ENCODE data around the gene MIEF1.

MIEF1 gene

DNA sequence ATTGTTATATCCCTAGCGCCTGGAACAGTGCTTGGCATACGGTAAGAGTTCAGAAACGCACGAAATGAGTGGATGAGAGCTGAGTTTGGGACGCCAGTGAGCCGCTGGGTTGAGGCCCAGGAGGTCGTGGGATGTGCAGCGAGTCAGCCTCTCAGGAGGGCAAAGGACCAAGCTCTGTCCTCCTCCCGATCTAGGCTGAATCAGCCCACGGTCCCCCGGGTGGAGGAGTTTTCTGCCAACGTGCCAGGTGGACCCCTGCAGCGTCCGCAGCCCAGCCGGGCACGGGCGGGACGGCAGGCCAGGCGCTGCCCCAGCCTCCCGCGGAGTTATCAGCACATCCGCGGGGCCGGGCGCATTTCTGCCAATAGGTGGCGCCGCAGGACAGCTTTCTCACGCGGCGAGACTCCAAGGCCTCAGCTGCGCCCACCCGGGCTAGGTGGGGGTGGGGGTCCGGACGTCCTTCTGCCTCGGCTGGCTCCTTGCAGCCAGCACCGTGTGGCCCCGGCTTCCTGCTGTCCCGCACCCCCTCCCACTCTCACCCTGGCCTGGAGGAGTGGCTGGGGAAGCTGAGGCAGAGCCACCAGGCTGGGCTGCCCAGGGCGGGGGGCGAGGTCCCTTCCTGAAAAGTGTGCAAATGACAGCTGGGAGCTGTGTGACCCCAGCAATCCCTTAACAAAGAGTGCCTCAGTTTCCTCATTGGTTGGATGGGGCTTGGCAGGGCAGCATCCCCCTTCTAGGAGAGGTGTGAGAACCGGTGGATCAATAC is 32.7 kb downstream of the MIEF1 start (continued):
- TF ChIP-seq ZNF324 (tag by site-specific recombination; IDR thresholded peaks at IDR 0.05) (peak; percentile 89), ZNF560 (tag by site-specific recombination; IDR thresholded peaks at IDR 0.05; ENCODE audit: borderline replicate concordance) (no peak), ZNF366 (tag by site-specific recombination; conservative IDR thresholded peaks at IDR 0.05) (no peak), HOXC10 (CRISPR knock-in tag; IDR thresholded peaks at IDR 0.05) (no peak), ZEB2 (tag by site-specific recombination; IDR thresholded peaks at IDR 0.05) (peak; percentile 83)
- TF ChIP-seq, protein P1, sequence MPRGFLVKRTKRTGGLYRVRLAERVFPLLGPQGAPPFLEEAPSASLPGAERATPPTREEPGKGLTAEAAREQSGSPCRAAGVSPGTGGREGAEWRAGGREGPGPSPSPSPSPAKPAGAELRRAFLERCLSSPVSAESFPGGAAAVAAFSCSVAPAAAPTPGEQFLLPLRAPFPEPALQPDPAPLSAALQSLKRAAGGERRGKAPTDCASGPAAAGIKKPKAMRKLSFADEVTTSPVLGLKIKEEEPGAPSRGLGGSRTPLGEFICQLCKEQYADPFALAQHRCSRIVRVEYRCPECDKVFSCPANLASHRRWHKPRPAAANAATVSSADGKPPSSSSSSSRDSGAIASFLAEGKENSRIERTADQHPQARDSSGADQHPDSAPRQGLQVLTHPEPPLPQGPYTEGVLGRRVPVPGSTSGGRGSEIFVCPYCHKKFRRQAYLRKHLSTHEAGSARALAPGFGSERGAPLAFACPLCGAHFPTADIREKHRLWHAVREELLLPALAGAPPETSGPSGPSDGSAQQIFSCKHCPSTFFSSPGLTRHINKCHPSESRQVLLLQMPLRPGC (tag by site-specific recombination; IDR thresholded peaks at IDR 0.05) = peak; percentile 66; the same call in 1 of the 2 replicates
- TF ChIP-seq, protein P2, sequence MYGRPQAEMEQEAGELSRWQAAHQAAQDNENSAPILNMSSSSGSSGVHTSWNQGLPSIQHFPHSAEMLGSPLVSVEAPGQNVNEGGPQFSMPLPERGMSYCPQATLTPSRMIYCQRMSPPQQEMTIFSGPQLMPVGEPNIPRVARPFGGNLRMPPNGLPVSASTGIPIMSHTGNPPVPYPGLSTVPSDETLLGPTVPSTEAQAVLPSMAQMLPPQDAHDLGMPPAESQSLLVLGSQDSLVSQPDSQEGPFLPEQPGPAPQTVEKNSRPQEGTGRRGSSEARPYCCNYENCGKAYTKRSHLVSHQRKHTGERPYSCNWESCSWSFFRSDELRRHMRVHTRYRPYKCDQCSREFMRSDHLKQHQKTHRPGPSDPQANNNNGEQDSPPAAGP (tag by site-specific recombination; IDR thresholded peaks at IDR 0.05) = peak; percentile 83
- TF ChIP-seq, protein P3, sequence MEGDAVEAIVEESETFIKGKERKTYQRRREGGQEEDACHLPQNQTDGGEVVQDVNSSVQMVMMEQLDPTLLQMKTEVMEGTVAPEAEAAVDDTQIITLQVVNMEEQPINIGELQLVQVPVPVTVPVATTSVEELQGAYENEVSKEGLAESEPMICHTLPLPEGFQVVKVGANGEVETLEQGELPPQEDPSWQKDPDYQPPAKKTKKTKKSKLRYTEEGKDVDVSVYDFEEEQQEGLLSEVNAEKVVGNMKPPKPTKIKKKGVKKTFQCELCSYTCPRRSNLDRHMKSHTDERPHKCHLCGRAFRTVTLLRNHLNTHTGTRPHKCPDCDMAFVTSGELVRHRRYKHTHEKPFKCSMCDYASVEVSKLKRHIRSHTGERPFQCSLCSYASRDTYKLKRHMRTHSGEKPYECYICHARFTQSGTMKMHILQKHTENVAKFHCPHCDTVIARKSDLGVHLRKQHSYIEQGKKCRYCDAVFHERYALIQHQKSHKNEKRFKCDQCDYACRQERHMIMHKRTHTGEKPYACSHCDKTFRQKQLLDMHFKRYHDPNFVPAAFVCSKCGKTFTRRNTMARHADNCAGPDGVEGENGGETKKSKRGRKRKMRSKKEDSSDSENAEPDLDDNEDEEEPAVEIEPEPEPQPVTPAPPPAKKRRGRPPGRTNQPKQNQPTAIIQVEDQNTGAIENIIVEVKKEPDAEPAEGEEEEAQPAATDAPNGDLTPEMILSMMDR (tag by site-specific recombination; IDR thresholded peaks at IDR 0.05) = peak; percentile 99

DNA sequence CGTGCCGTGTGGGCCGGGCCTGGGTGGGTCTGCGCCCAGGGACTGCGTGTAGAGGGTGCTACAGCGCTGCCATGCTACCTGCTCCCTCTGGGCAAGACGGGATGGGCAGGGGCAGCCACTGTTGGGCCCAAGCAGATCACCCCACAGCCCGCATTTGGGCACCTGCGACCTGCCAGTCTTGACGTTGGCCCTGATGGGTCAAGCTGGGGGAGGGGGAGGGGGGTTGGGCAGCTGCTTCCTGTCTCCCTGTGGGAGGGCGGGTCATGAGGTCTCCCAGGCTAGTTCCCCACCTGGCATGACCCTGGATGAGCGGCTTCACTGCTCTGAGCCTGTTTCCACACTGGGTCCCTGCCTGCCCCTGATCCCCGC is 33.3 kb downstream of the MIEF1 start:
- CTCF ChIA-PET = interaction anchor here (0.5 to 13.7 kb wide), 38 partner anchors 10 to 1116 kb away, joined by 3 to 380 read pairs (median 5); partner anchors contain the start of gene ATF4
- no peak overlapping the region for H3K4me3 ChIP-seq (ENCODE audit: low read depth, low read length)

More for the DNA sequence above, 33.3 kb downstream of the MIEF1 start:
- peaks cover 8% of the 10 kb centered on the region for H3K4me1 ChIP-seq (ENCODE audit: control insufficient read depth, insufficient read depth, low read length)
- peaks cover 3 to 13% of the 10 kb centered on the region in 2 experiments; a peak in 2 of 3 replicates for H3K36me3 ChIP-seq (ENCODE audit: control insufficient read depth in 2 of 2, insufficient read depth in 1 of 2, low read length in 2 of 2)
- no peak overlapping the region for H3K27ac ChIP-seq (ENCODE audit: extremely low read depth, low read depth, low read length)
- POLR2A ChIA-PET = interaction anchor here (0.6 to 1.3 kb wide), 5 partner anchors 15 to 1892 kb away, joined by 3 to 7 read pairs (median 5); partner anchors contain the start of genes ATF4 and MIEF1
- no peak for TF ChIP-seq ZNF664 (tag by site-specific recombination; IDR thresholded peaks at IDR 0.05)
- TF ChIP-seq ZNF335 (tag by site-specific recombination; conservative IDR thresholded peaks at IDR 0.05) = no peak
- no peak for TF ChIP-seq GLI4 (tag by site-specific recombination; IDR thresholded peaks at IDR 0.05)
- no peak for TF ChIP-seq ZNF394 (tag by site-specific recombination; IDR thresholded peaks at IDR 0.05; ENCODE audit: borderline replicate concordance)
- TF ChIP-seq, protein P4, sequence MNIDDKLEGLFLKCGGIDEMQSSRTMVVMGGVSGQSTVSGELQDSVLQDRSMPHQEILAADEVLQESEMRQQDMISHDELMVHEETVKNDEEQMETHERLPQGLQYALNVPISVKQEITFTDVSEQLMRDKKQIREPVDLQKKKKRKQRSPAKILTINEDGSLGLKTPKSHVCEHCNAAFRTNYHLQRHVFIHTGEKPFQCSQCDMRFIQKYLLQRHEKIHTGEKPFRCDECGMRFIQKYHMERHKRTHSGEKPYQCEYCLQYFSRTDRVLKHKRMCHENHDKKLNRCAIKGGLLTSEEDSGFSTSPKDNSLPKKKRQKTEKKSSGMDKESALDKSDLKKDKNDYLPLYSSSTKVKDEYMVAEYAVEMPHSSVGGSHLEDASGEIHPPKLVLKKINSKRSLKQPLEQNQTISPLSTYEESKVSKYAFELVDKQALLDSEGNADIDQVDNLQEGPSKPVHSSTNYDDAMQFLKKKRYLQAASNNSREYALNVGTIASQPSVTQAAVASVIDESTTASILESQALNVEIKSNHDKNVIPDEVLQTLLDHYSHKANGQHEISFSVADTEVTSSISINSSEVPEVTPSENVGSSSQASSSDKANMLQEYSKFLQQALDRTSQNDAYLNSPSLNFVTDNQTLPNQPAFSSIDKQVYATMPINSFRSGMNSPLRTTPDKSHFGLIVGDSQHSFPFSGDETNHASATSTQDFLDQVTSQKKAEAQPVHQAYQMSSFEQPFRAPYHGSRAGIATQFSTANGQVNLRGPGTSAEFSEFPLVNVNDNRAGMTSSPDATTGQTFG (tag by site-specific recombination; IDR thresholded peaks at IDR 0.05; ENCODE audit: borderline replicate concordance) = no peak
- TF ChIP-seq ZNF561 (tag by site-specific recombination; IDR thresholded peaks at IDR 0.05; ENCODE audit: borderline replicate concordance) = no peak
- TF ChIP-seq MEIS1 (CRISPR knock-in tag; IDR thresholded peaks at IDR 0.05; ENCODE audit: borderline replicate concordance) = no peak
- TF ChIP-seq, protein P5, sequence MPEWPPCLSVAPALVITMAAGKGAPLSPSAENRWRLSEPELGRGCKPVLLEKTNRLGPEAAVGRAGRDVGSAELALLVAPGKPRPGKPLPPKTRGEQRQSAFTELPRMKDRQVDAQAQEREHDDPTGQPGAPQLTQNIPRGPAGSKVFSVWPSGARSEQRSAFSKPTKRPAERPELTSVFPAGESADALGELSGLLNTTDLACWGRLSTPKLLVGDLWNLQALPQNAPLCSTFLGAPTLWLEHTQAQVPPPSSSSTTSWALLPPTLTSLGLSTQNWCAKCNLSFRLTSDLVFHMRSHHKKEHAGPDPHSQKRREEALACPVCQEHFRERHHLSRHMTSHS (tag by site-specific recombination; IDR thresholded peaks at IDR 0.05) = no peak
- TF ChIP-seq ZNF350 (tag by site-specific recombination; IDR thresholded peaks at IDR 0.05) = no peak
- no peak for TF ChIP-seq HOXD13 (CRISPR knock-in tag; IDR thresholded peaks at IDR 0.05; ENCODE audit: borderline replicate concordance)
- TF ChIP-seq, protein P6, sequence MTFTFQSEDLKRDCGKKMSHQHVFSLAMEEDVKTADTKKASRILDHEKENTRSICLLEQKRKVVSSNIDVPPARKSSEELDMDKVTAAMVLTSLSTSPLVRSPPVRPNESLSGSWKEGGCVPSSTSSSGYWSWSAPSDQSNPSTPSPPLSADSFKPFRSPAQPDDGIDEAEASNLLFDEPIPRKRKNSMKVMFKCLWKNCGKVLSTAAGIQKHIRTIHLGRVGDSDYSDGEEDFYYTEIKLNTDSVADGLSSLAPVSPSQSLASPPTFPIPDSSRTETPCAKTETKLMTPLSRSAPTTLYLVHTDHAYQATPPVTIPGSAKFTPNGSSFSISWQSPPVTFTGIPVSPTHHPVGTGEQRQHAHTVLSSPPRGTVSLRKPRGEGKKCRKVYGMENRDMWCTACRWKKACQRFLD (tag by site-specific recombination; IDR thresholded peaks at IDR 0.05) = no peak
- TF ChIP-seq ZNF248 (tag by site-specific recombination; IDR thresholded peaks at IDR 0.05) = no peak
- TF ChIP-seq ZNF391 (tag by site-specific recombination; IDR thresholded peaks at IDR 0.05; ENCODE audit: borderline replicate concordance, low read depth) = no peak
- TF ChIP-seq, protein P7, sequence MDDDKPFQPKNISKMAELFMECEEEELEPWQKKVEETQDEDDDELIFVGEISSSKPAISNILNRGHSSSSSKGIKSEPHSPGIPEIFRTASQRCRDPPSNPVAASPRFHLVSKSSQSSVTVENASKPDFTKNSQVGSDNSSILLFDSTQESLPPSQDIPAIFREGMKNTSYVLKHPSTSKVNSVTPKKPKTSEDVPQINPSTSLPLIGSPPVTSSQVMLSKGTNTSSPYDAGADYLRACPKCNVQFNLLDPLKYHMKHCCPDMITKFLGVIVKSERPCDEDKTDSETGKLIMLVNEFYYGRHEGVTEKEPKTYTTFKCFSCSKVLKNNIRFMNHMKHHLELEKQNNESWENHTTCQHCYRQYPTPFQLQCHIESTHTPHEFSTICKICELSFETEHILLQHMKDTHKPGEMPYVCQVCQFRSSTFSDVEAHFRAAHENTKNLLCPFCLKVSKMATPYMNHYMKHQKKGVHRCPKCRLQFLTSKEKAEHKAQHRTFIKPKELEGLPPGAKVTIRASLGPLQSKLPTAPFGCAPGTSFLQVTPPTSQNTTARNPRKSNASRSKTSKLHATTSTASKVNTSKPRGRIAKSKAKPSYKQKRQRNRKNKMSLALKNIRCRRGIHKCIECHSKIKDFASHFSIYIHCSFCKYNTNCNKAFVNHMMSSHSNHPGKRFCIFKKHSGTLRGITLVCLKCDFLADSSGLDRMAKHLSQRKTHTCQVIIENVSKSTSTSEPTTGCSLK (tag by site-specific recombination; IDR thresholded peaks at IDR 0.05) = no peak
- H3K9me3 ChIP-seq (ENCODE audit: control insufficient read depth, insufficient read depth, low read depth, low read length) = no peaks in the 10 kb centered on the region

Data from HEK293 (cell line).